ENCODE data around the gene KCNMA1. TPM values are rescaled to one million over a fixed set of nuclear protein-coding genes. Genes with fewer than 3 reads are reported as not detected.

Gene KCNMA1
- total and polyA plus RNA-seq, 9 of the 15 experiments (the other 6 are each of a cell fraction or from before 2014, with no cell fraction given), result 0.01 to 0.95 (median 0.15) TPM; not detected in 4

GRCh38 chr10:77189520-77189919 lies 448.1 kb downstream of the KCNMA1 start (continued):
- TF ChIP-seq ZNF584 (CRISPR knock-in tag; IDR thresholded peaks at IDR 0.05; ENCODE audit: low read depth) (no peak), CCAR2 (IDR thresholded peaks at IDR 0.05; ENCODE audit: low read depth, low read length) (no peak), PHB2 (IDR thresholded peaks at IDR 0.05; ENCODE audit: low read depth) (no peak)

GRCh38 chr10:77189075-77189474 lies 448.5 kb downstream of the KCNMA1 start:
- no peak overlapping the region for H3K27ac ChIP-seq (ENCODE audit: extremely low read depth, low read depth, low read length)
- POLR2A ChIA-PET, result no interaction called here
- CTCF ChIA-PET (ENCODE audit: low intra/inter-chr PET ratio), result no interaction called here
- no peak for TF ChIP-seq NCOA6 (IDR thresholded peaks at IDR 0.05)
- TF ChIP-seq TAF7 (tag; IDR thresholded peaks at IDR 0.05), result no peak
- TF ChIP-seq ZNF354B (CRISPR knock-in tag; IDR thresholded peaks at IDR 0.05), result no peak
- TF ChIP-seq GTF2A2 (tag; IDR thresholded peaks at IDR 0.05), result no peak
- TF ChIP-seq BMI1 (IDR thresholded peaks at IDR 0.05; ENCODE audit: low read length), result no peak
- no peak for TF ChIP-seq PTTG1 (tag; IDR thresholded peaks at IDR 0.05; ENCODE audit: low read depth)
- no peak for TF ChIP-seq TSC22D4 (tag; IDR thresholded peaks at IDR 0.05)
- no peak for TF ChIP-seq RBM39 (optimal IDR thresholded peaks at IDR 0.05; ENCODE audit: low read depth, low read length)
- no peaks in the 10 kb centered on the region for H3K36me3 ChIP-seq (ENCODE audit: control insufficient read depth, insufficient read depth, low read length)
- no peaks in the 10 kb centered on the region for H4K20me1 ChIP-seq (replicated peaks; ENCODE audit: control insufficient read depth, insufficient read depth, low read length)
- no peaks in the 10 kb centered on the region for H3K79me2 ChIP-seq (ENCODE audit: control insufficient read depth, insufficient read depth, low read length)
- FAIRE-seq, result no peak
- H3K4me3 ChIP-seq, result no peak overlapping the region
- H3K9me1 ChIP-seq (ENCODE audit: control insufficient read depth, insufficient read depth, low read length), result no peaks in the 10 kb centered on the region
- no peaks in the 10 kb centered on the region for H3K9me3 ChIP-seq (replicated peaks; ENCODE audit: control insufficient read depth, insufficient read depth, low read depth, low read length)
- no peak overlapping the region for H2AFZ ChIP-seq (ENCODE audit: low read depth, low read length)
- 0% methylated on average over 4 of the region's 4 CpGs for WGBS (ENCODE audit: insufficient coverage, low coverage, missing lambda C conversion rate)
- no peak overlapping the region for H3K4me2 ChIP-seq (ENCODE audit: insufficient read depth, low read length)
- DNase-seq (ENCODE audit: extremely low read depth in 1 of 4, low spot score in 3 of 4), result no peak
- no peaks in the 10 kb centered on the region for H3K4me1 ChIP-seq (replicated peaks in 1 of 2; ENCODE audit: control insufficient read depth in 2 of 2, insufficient read depth in 2 of 2, low read length in 2 of 2)
- no peak for ATAC-seq
- no peaks in the 10 kb centered on the region for H3K27me3 ChIP-seq (ENCODE audit: control insufficient read depth in 2 of 2, insufficient read depth in 2 of 2, low read length in 2 of 2)
- in situ Hi-C loops (cut with MboI) (no loop called here), intact Hi-C loops (cut with micrococcal nuclease) (no loop called here)
- BruUV-seq (replicated peaks), result no TSS peak
- H3K9ac ChIP-seq (ENCODE audit: insufficient read depth in 1 of 2, low read depth in 2 of 2, low read length in 2 of 2), result no peak overlapping the region
